ENCODE results near the gene UBQLN4.

The UBQLN4 gene

DNA sequence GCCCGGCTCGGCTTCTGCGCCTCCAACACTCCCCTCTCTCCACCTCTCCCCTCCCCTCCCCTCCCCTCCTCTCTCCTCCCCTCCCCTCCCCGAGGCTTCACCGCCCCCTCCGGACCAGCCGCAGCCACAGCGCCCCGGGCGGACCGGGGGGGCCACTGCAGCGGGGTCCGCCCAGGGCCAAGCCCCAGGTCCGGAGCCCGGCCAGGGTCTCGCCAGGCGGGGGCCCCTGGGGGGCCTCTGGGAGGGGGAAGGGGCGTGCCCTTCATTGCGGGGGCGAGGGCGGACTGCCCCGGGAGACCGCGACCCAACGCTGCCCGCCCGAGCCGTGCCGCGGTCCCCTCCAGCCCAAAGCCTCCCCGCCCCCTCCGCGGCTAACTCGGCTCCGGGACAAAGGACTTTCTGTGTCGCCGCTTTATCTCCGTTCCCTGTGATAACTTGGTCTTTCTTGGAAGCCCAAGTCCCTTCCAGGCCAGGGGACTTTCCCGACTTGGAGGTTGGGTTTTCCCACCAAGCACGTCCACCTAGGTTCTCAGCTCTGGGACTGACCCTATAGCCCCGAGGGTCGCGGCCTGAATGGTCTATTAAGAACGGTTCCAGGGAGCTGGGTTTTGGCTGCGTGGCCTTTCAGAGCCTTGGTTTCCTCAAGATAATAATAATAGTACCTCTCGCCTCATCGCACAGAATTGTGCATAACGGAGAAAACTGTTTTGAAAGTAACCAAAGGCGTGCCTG, at the start of gene UBQLN4:
TSS of gene UBQLN4 (minus strand) at position 31 of the 732 bp plus-strand sequence. CDS start 97 bp downstream, outside the sequence.
- H3K36me3 Mint-ChIP-seq (ENCODE audit: insufficient read depth) = peaks cover 26% of the 10 kb centered on the region
- peak; percentile 63 to 68 for DNase-seq (ENCODE audit: low spot score in 2 of 2)

DNA sequence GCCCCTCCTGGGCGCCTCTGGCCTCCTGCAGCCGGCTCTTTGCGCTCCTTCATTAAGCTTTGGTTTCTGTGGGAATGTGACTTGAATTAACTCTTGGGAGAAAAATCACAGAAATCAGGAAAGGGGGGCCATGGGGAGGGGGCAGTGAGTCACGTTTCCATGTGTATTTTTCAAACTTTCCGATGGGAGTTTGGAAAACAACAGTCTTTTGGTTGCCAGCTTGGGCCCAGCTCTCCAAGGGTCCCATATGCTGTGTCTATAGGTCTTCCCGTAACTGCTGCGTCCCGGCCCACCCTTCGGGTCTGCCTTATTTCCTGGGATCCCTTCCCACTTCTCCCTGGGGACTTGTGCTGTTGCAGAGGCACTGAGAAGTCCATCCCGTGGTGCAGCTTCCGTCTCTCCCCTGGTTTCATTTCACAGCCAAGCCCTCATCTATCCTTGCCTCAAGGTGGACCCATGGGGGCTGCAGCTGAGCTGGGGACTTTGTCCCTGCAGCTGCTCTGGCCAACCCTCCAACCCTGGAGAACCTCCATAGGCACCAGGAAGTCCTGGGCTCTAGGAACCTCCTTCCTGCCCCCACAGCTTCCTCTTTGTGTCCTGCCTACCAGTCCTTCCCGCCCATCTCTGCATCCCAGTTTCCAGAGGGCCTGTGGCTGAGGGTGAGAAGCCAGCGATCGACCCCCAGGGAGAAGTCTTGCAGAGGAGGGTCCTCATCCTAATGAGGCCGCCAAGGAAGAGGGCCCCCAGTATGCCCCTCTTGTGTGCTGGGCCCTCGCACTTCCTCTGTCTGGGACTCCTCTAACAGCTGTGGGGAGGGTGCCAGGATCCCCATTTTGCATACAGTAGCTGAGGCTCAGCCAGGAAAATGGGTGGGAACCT, 49.3 kb upstream of the UBQLN4 start:
- no peaks in the 10 kb centered on the region for H3K9me3 Mint-ChIP-seq
- ATAC-seq (replicated peaks; ENCODE audit: extremely low read depth, poor library complexity, severe bottlenecking) = no peak
- no peak overlapping the region for H3K4me3 Mint-ChIP-seq
- H3K27me3 Mint-ChIP-seq = no peaks in the 10 kb centered on the region
- no peak for DNase-seq (ENCODE audit: low spot score in 2 of 2)
- peaks cover 53% of the 10 kb centered on the region for H3K4me1 Mint-ChIP-seq
- H3K27ac Mint-ChIP-seq (ENCODE audit: low read depth) = peak overlapping the region; percentile 98
- H3K36me3 Mint-ChIP-seq (ENCODE audit: insufficient read depth) = peaks cover 27% of the 10 kb centered on the region

More for the DNA sequence above, at the start of gene UBQLN4:
- Mint-ChIP-seq H3K27me3 (no peaks in the 10 kb centered on the region), H3K9me3 (no peaks in the 10 kb centered on the region), H3K27ac (ENCODE audit: low read depth) (peak within 1 kb of the TSS; percentile 73), H3K4me1 (peaks cover 29% of the 10 kb centered on the region), H3K4me3 (peak within 1 kb of the TSS; percentile 94)
- ATAC-seq (replicated peaks; ENCODE audit: extremely low read depth, poor library complexity, severe bottlenecking) = peak; percentile 59

- no peak for DNase-seq (ENCODE audit: low spot score in 2 of 2)
- Mint-ChIP-seq H3K4me1 (peaks cover 62% of the 10 kb centered on the region), H3K4me3 (no peak overlapping the region), H3K27ac (ENCODE audit: low read depth) (peak overlapping the region; percentile 98), H3K9me3 (no peaks in the 10 kb centered on the region), H3K36me3 (ENCODE audit: insufficient read depth) (peaks cover 32% of the 10 kb centered on the region), H3K27me3 (no peaks in the 10 kb centered on the region)
- no peak for ATAC-seq (replicated peaks; ENCODE audit: extremely low read depth, poor library complexity, severe bottlenecking)
Measured at GRCh38 chr1:156101880-156102279, 48.3 kb upstream of the UBQLN4 start.

DNA sequence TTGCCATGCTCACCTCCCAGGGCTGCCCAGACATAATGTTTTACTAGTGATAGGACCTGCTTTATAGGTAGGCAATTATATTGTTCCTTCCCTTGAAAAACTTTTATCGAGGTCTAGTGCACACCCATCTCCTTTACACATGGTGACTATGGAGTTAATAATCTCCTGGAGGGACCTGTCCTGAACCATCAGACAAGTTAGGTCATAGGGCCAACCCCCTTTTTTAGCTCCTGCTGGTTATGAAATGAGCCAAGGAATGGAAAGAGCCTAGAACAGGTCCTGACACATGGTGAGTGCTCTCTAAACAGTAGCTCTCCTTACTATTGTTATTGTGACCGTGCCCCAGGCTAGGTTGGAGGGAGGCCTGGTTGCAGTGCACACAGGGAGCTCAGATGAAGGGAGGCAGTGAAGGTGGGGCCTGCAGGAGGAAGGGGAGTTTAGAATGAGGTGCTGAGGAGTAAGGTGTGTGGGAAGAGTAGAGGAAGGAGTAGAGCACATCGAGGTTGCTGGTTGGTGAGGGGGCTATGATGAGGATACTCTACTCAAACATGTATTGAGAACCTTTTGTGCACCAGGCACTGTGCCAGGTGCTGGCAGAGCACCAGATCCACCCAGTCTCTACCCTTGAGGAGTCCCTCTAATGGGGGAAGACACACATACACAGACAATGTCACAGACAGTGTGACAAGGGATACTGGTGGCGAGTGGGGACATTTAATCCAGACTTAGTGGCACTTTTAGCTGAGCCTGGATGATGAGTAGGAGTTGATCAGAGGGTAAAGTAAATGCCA, 46.8 kb upstream of the UBQLN4 start:
- DNase-seq (ENCODE audit: low spot score in 2 of 2) = no peak
- no peak for ATAC-seq (replicated peaks; ENCODE audit: extremely low read depth, poor library complexity, severe bottlenecking)
- H3K9me3 Mint-ChIP-seq = no peaks in the 10 kb centered on the region
- peaks cover 26% of the 10 kb centered on the region for H3K36me3 Mint-ChIP-seq (ENCODE audit: insufficient read depth)
- peak overlapping the region; percentile 19 for H3K27ac Mint-ChIP-seq (ENCODE audit: low read depth)
- H3K4me3 Mint-ChIP-seq = no peak overlapping the region
- H3K27me3 Mint-ChIP-seq = no peaks in the 10 kb centered on the region
- H3K4me1 Mint-ChIP-seq = peaks cover 59% of the 10 kb centered on the region

DNA sequence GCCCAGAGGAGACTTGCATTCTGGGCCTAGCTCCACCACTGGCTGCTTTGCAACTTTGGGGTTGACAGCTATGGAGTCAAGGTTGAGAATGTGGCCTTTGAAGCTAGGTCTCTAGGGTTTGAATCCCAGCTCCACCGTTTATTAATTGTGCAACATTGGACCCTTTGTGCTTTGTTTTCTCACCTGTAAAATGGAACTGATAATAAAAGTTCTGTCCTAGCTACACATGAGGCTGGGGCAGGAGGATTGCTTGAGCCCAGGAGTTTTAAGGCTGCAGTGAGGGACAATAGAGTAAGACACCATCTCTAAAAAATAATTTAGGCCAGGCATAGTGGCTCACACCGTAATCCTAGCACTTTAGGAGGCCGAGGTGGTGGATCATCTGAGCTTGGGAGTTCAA, 45.7 kb upstream of the UBQLN4 start:
- peaks cover 53% of the 10 kb centered on the region for H3K4me1 Mint-ChIP-seq
- no peak for DNase-seq (ENCODE audit: low spot score in 2 of 2)

DNA sequence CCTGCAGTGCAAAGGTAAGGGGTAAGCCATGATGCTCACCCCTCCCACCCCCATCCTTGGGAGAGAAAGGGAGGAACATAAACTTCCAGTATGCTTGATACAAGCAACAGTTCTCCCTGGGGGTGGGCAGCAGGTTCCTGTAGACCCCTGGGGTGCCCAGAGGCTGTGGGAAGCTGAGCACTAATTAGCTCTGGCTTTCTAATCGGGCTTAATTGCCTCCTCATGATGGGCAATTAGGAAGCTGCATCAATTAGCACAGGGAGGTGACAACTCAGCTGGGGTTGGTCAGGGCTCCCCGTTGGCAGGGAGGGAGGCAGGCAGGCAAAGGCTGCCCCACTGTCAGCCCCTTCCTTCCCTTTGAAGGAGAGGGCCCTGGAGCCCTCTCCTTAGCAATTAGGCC, 45.2 kb upstream of the UBQLN4 start:
- ATAC-seq (replicated peaks; ENCODE audit: extremely low read depth, poor library complexity, severe bottlenecking) = no peak
- H3K9me3 Mint-ChIP-seq = no peaks in the 10 kb centered on the region
- no peaks in the 10 kb centered on the region for H3K27me3 Mint-ChIP-seq
- no peak for DNase-seq (ENCODE audit: low spot score in 2 of 2)
- H3K36me3 Mint-ChIP-seq (ENCODE audit: insufficient read depth) = peaks cover 19% of the 10 kb centered on the region
- H3K4me3 Mint-ChIP-seq = no peak overlapping the region
- peaks cover 48% of the 10 kb centered on the region for H3K4me1 Mint-ChIP-seq
- peak overlapping the region; percentile 98 for H3K27ac Mint-ChIP-seq (ENCODE audit: low read depth)

More for the DNA sequence above, 45.7 kb upstream of the UBQLN4 start:
- Mint-ChIP-seq H3K4me3 (no peak overlapping the region), H3K27me3 (no peaks in the 10 kb centered on the region), H3K27ac (ENCODE audit: low read depth) (no peak overlapping the region), H3K9me3 (no peaks in the 10 kb centered on the region), H3K36me3 (ENCODE audit: insufficient read depth) (peaks cover 23% of the 10 kb centered on the region)
- ATAC-seq (replicated peaks; ENCODE audit: extremely low read depth, poor library complexity, severe bottlenecking) = no peak

DNA sequence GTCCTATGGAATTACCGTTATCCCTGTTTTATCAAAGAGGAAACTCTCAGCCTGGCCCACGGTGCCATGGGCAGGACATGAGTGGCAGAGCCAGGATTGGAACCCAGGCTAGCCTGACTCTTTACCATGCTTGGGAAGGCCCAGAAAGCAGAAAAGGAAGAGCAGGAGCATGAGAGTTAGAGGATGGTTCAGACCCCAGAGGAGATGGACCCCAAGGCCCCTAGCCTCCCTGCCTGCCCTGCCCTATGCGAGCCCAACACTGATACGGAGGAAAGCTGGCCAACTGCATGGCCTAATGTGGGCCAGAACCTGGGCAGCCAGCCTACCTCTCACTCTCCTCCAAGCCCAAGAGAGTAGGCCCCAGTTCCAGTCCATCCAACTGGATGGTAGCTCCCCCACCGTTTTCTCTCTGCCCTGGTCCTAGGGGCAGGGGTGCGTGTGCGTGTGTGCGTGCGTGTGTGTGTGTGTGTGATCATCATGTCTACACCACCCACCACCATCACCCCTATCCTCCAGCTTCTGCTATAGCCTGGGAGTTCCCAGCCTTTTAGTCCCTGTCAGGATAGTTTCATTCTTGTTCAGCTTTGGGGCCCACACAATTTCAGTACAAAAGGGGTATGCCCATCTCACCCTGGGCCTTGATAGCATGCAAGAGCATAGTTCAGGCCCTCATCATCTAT, 44.0 kb upstream of the UBQLN4 start:
- Mint-ChIP-seq H3K27me3 (no peaks in the 10 kb centered on the region), H3K36me3 (ENCODE audit: insufficient read depth) (peaks cover 18% of the 10 kb centered on the region), H3K4me1 (peaks cover 38% of the 10 kb centered on the region), H3K4me3 (peak overlapping the region; percentile 71), H3K9me3 (no peaks in the 10 kb centered on the region), H3K27ac (ENCODE audit: low read depth) (peak overlapping the region; percentile 98)
- no peak for ATAC-seq (replicated peaks; ENCODE audit: extremely low read depth, poor library complexity, severe bottlenecking)
- no peak for DNase-seq (ENCODE audit: low spot score in 2 of 2)

DNA sequence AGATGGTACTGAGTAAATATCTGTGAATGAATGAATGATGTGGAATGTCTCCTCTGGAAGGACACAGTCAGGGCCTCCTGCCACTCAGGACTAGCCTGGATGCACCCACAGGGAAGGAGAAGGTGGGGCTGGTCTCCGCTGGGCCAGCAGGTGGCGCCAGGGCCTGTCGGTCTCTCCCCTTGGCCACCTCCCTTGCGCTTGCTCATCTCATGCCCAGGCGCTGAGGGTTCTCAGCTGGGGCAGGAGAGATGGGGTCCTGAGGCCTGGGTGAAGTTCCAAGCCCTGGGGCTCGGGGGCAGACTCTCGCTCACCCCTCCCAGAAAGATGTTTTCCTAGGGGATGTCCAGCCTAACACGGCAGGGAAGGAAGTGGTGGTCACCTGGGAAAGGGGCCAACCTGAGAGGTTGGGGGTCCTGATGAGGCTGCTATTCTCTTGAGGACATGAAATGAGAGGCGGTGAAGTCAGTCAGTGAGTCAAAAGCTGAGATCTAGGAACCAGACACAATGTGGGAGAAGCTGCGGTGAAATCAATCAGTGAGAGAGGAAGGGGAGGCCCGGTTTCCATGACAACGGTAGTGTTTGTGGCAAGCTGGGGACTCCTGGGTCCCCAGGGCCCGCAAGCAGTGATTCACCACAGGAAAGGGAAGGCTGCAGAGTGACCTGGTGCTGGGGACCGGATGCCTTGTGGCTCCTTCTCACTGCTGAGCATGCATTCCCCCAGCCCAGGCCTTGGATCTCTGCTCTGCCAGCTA, 43.2 kb upstream of the UBQLN4 start:
- Mint-ChIP-seq H3K27me3 (no peaks in the 10 kb centered on the region), H3K9me3 (no peaks in the 10 kb centered on the region), H3K4me3 (peak overlapping the region; percentile 71), H3K36me3 (ENCODE audit: insufficient read depth) (peaks cover 16% of the 10 kb centered on the region), H3K27ac (ENCODE audit: low read depth) (peak overlapping the region; percentile 98), H3K4me1 (peaks cover 38% of the 10 kb centered on the region)
- ATAC-seq (replicated peaks; ENCODE audit: extremely low read depth, poor library complexity, severe bottlenecking) (peak; percentile 89), DNase-seq (ENCODE audit: low spot score in 2 of 2) (peak; percentile 75 to 88)

- no peak for DNase-seq (ENCODE audit: low spot score in 2 of 2)
- Mint-ChIP-seq H3K36me3 (ENCODE audit: insufficient read depth) (peaks cover 12% of the 10 kb centered on the region), H3K4me3 (peak overlapping the region; percentile 71), H3K9me3 (no peaks in the 10 kb centered on the region), H3K27me3 (peaks cover under 1% of the 10 kb centered on the region), H3K27ac (ENCODE audit: low read depth) (peak overlapping the region; percentile 98), H3K4me1 (peaks cover 38% of the 10 kb centered on the region)
- ATAC-seq (replicated peaks; ENCODE audit: extremely low read depth, poor library complexity, severe bottlenecking) = no peak
Measured at GRCh38 chr1:156095906-156096508, 42.4 kb upstream of the UBQLN4 start.

- ATAC-seq (replicated peaks; ENCODE audit: extremely low read depth, poor library complexity, severe bottlenecking) (no peak), DNase-seq (ENCODE audit: low spot score in 2 of 2) (no peak)
- Mint-ChIP-seq H3K4me1 (peaks cover 18% of the 10 kb centered on the region), H3K27me3 (peaks cover 28% of the 10 kb centered on the region), H3K9me3 (no peaks in the 10 kb centered on the region), H3K4me3 (no peak overlapping the region), H3K27ac (ENCODE audit: low read depth) (no peak overlapping the region), H3K36me3 (ENCODE audit: insufficient read depth) (peaks cover under 1% of the 10 kb centered on the region)
Measured at GRCh38 chr1:156091610-156092009, 38.0 kb upstream of the UBQLN4 start.

DNA sequence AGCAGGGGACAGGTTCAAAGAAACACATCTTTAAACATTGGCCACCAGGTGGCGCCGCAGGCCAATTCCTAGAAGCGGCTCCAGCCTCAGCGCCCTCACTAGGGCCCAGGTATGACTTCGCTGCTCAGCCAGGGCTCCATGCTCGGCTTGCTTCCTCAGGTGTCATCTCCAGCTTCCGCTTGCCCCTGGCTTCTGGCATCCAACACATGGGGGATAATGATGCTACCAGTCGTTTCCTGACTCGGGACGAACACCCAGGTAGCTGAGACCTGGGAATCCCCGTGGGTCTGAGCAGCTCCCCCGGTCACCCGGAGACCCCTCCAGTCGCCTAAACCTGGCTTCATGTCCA, 37.2 kb upstream of the UBQLN4 start:
- DNase-seq (ENCODE audit: low spot score in 2 of 2) = peak; percentile 75 to 81
- peaks cover 35% of the 10 kb centered on the region for H3K27me3 Mint-ChIP-seq
- peak; percentile 98 for ATAC-seq (replicated peaks; ENCODE audit: extremely low read depth, poor library complexity, severe bottlenecking)
- no peak overlapping the region for H3K4me3 Mint-ChIP-seq
- H3K27ac Mint-ChIP-seq (ENCODE audit: low read depth) = peak overlapping the region; percentile 8
- H3K9me3 Mint-ChIP-seq = no peaks in the 10 kb centered on the region
- no peaks in the 10 kb centered on the region for H3K36me3 Mint-ChIP-seq (ENCODE audit: insufficient read depth)
- H3K4me1 Mint-ChIP-seq = peaks cover 10% of the 10 kb centered on the region

All from central memory CD8-positive, alpha-beta T cell (primary cell).